A549 (cell line): ENCODE data around the gene CACUL1. TPM values are rescaled to one million over a fixed set of nuclear protein-coding genes. Genes with fewer than 3 reads are reported as not detected.

Experiments
- ATAC-seq, 2 experiments: fragments of 200-7000 bp in 1 of 2; fragments of >200 bp in 1 of 2; cut with Nextera tagmentation in 1 of 2; cut with Tn5 transposase in 1 of 2; 3 replicates each; pipeline versions ENCODE4 v1.8.0 to v1.9.1; 2018 to 2020; ENCODE audit warnings: mild to moderate bottlenecking in 1 of 2, moderate library complexity in 1 of 2
- CTCF ChIA-PET: fragments of 300-600 bp; sonication (Branson Sonifier 250); formaldehyde crosslinking; extraction: SDS; loops from one replicate; lab custom pipeline; 2021; ENCODE audit warnings: antibody characterized with exemption, inconsistent platforms; lab: Yijun Ruan, JAX
- POLR2A ChIA-PET: fragments of 350-600 bp; formaldehyde crosslinking; extraction: SDS; loops from one replicate; lab custom pipeline; 2021; ENCODE audit warnings: antibody characterized with exemption, inconsistent platforms; lab: Yijun Ruan, JAX
- DNase-seq, 2 experiments: peaks; one replicate each; pipeline versions ENCODE4 v3.0.0 to v3.0.0-alpha.2; 2011 to 2016; ENCODE audit warnings: low read depth in 1 of 2, low spot score in 1 of 2
- FAIRE-seq: peaks from 2 replicates; lab custom pipeline; 2011; peaks lifted over from hg19 to GRCh38; lab: Jason Lieb, UNC
- H3K27ac ChIP-seq, 2 experiments: fragments of >200 bp; sonication (Bioruptor Twin); formaldehyde crosslinking; 3 replicates each; pipeline ENCODE4 v1.5.1; 2016 to 2017
- H3K4me1 ChIP-seq: fragments of >200 bp; sonication (Bioruptor Twin); formaldehyde crosslinking; 3 replicates; pipeline ENCODE4 v1.6.1; 2016
- H3K4me2 ChIP-seq: fragments of >200 bp; sonication (Bioruptor Twin); formaldehyde crosslinking; 3 replicates; pipeline ENCODE4 v1.6.1; 2016
- H3K4me3 ChIP-seq: fragments of >200 bp; sonication (Bioruptor Twin); formaldehyde crosslinking; 3 replicates; pipeline ENCODE4 v1.5.1; 2016
- H3K9me3 ChIP-seq: fragments of >200 bp; sonication (Bioruptor Twin); formaldehyde crosslinking; 3 replicates; pipeline ENCODE4 v1.6.1; 2016
- CEBPB ChIP-seq, 2 experiments: fragments of >200 bp in 1 of 2; sonication (Bioruptor Twin) in 1 of 2; formaldehyde crosslinking in 1 of 2; IDR thresholded peaks; 2 replicates each; pipeline ENCODE4 v1.6.1; 2012 to 2016
- CHD2 ChIP-seq: fragments of 150-350 bp; IDR thresholded peaks from 2 replicates; pipeline ENCODE4 v1.6.1; 2014; ENCODE audit warnings: low read length; ENCODE audit not compliant: partially characterized antibody
- E2F6 ChIP-seq: IDR thresholded peaks from 2 replicates; pipeline ENCODE4 v1.6.1; 2012; ENCODE audit warnings: low read depth, borderline replicate concordance
- EP300 ChIP-seq, 2 experiments: fragments of >200 bp; sonication (Bioruptor Twin); formaldehyde crosslinking; IDR thresholded peaks; 2 replicates in 1 of 2; 3 replicates in 1 of 2; pipeline ENCODE4 v1.6.1; 2016 to 2017
- ESRRA ChIP-seq: fragments of 150-350 bp; IDR thresholded peaks from 2 replicates; pipeline ENCODE4 v1.6.1; 2014; ENCODE audit warnings: mild to moderate bottlenecking, low read length, borderline replicate concordance
- FOSB ChIP-seq: fragments of 250-450 bp; sonication (Bioruptor Pico); IDR thresholded peaks from 2 replicates; pipeline ENCODE4 v1.5.0; 2020; ENCODE audit warnings: mild to moderate bottlenecking, moderate library complexity
- FOSL2 ChIP-seq, 2 experiments: fragments of 450-650 bp in 1 of 2; fragments of >200 bp in 1 of 2; sonication (Bioruptor Twin) in 1 of 2; formaldehyde crosslinking; IDR thresholded peaks; 2 replicates each; pipeline versions ENCODE4 v1.5.0 to v1.6.1; 2016 to 2020; ENCODE audit warnings: mild to moderate bottlenecking in 1 of 2, moderate library complexity in 1 of 2
- HOXA7 ChIP-seq: fragments of 250-450 bp; sonication (Bioruptor Pico); IDR thresholded peaks from 2 replicates; pipeline ENCODE4 v1.5.0; 2020; ENCODE audit warnings: mild to moderate bottlenecking, moderate library complexity
- HOXB5 ChIP-seq: fragments of 250-450 bp; sonication (Bioruptor Pico); IDR thresholded peaks from 2 replicates; pipeline ENCODE4 v1.5.0; 2020; ENCODE audit warnings: mild to moderate bottlenecking, moderate library complexity
- JUN ChIP-seq, 2 experiments: fragments of >200 bp; sonication (Bioruptor Twin); formaldehyde crosslinking; IDR thresholded peaks; 2 replicates in 1 of 2; 3 replicates in 1 of 2; pipeline ENCODE4 v1.6.1; 2016 to 2017
- JUNB ChIP-seq: fragments of >200 bp; sonication (Bioruptor Twin); formaldehyde crosslinking; IDR thresholded peaks from 2 replicates; pipeline ENCODE4 v1.6.1; 2016
- KDM5A ChIP-seq: fragments of 200-600 bp; sonication (generic); IDR thresholded peaks from 2 replicates; pipeline ENCODE4 v1.6.1; 2016; ENCODE audit warnings: antibody characterized with exemption, mild to moderate bottlenecking
- MYC ChIP-seq: IDR thresholded peaks from 2 replicates; pipeline ENCODE4 v1.6.1; 2012; ENCODE audit warnings: mild to moderate bottlenecking, inconsistent platforms, low read length, improper control_type of control experiment, borderline replicate concordance
- NPAS2 ChIP-seq: fragments of 250-450 bp; sonication (Bioruptor Pico); IDR thresholded peaks from 2 replicates; pipeline ENCODE4 v1.8.0; 2022; ENCODE audit warnings: mild to moderate bottlenecking, moderate library complexity, borderline replicate concordance
- REST ChIP-seq: fragments of 200-600 bp; sonication (generic); IDR thresholded peaks from 2 replicates; pipeline ENCODE4 v1.6.1; 2016; ENCODE audit warnings: antibody characterized with exemption, mild to moderate bottlenecking, moderate library complexity
- RFX5 ChIP-seq: fragments of 450-650 bp; IDR thresholded peaks from 2 replicates; pipeline ENCODE4 v1.7.1; 2014; ENCODE audit warnings: antibody characterized with exemption, mild to moderate bottlenecking, moderate library complexity
- TP53 ChIP-seq: fragments of 250-450 bp; sonication (Bioruptor Pico); IDR thresholded peaks from 2 replicates; pipeline ENCODE4 v1.5.0; 2021; ENCODE audit warnings: mild to moderate bottlenecking, moderate library complexity
- ZNF302 ChIP-seq: fragments of 250-450 bp; sonication (Bioruptor Pico); IDR thresholded peaks from 2 replicates; pipeline ENCODE4 v1.9.0; 2021; ENCODE audit warnings: inconsistent platforms, mild to moderate bottlenecking, moderate library complexity
- WGBS: methylation state at CpG from one replicate; pipeline ENCODE4 v1.1.6; 2017; ENCODE audit errors: missing lambda C conversion rate; 5-methylcytosine and 5-hydroxymethylcytosine counted together
- polyA plus RNA-seq, 4 experiments: library from polyadenylated mRNA; depleted of rRNA in 3 of 4; stranded (reverse); fragments of >200 nt; fragmentation: RNase III in 1 of 4; extraction: RNeasy Plus Mini Kit Qiagen cat#74134 plus additional on column Dnase treatment in 1 of 4; gene quantifications; 2 replicates in 3 of 4; 3 replicates in 1 of 4; pipeline ENCODE4 v1.2.3, GENCODE V29; 2011 to 2017
- TF ChIP-seq, protein P1 (sequence below): fragments of 450-650 bp; IDR thresholded peaks from 2 replicates; pipeline ENCODE4 v1.6.1; 2014; ENCODE audit warnings: antibody characterized with exemption
- TF ChIP-seq, protein P2 (sequence below): fragments of 250-450 bp; sonication (Bioruptor Pico); IDR thresholded peaks from 2 replicates; pipeline ENCODE4 v1.5.0; 2020; ENCODE audit warnings: low read depth, mild to moderate bottlenecking, moderate library complexity
- TF ChIP-seq, protein P3 (sequence below): fragments of >200 bp; sonication (Bioruptor Twin); formaldehyde crosslinking; IDR thresholded peaks from 2 replicates; pipeline ENCODE4 v1.6.1; 2016

Gene CACUL1
- polyA plus RNA-seq, 2 of the 4 experiments (the other 2 are of a cell fraction), result 8.7 to 15.6 TPM

- CTCF ChIA-PET, result no interaction called here
- H3K4me2 ChIP-seq, result no peak overlapping the region
- FAIRE-seq (no peak), DNase-seq (no peak), ATAC-seq (no peak)
- 15% methylated on average over 4 of the region's 4 CpGs for WGBS
- no peak overlapping the region for H3K4me3 ChIP-seq
- POLR2A ChIA-PET, result no interaction called here
- TF ChIP-seq CHD2, result no peak
- TF ChIP-seq EP300 (IDR thresholded peaks at IDR 0.05), result no peak
- TF ChIP-seq, protein P1, sequence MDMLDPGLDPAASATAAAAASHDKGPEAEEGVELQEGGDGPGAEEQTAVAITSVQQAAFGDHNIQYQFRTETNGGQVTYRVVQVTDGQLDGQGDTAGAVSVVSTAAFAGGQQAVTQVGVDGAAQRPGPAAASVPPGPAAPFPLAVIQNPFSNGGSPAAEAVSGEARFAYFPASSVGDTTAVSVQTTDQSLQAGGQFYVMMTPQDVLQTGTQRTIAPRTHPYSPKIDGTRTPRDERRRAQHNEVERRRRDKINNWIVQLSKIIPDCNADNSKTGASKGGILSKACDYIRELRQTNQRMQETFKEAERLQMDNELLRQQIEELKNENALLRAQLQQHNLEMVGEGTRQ, result no peak
- no peak for TF ChIP-seq TP53 (CRISPR knock-in tag)
- no peak for TF ChIP-seq MYC
- TF ChIP-seq CEBPB (IDR thresholded peaks at IDR 0.05), result no peak
- TF ChIP-seq FOSB (CRISPR knock-in tag), result no peak
- no peak for TF ChIP-seq ESRRA
- TF ChIP-seq HOXB5, result no peak
- TF ChIP-seq NPAS2 (CRISPR knock-in tag), result no peak
- TF ChIP-seq, protein P2, sequence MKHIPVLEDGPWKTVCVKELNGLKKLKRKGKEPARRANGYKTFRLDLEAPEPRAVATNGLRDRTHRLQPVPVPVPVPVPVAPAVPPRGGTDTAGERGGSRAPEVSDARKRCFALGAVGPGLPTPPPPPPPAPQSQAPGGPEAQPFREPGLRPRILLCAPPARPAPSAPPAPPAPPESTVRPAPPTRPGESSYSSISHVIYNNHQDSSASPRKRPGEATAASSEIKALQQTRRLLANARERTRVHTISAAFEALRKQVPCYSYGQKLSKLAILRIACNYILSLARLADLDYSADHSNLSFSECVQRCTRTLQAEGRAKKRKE (CRISPR knock-in tag), result no peak
- no peak for TF ChIP-seq E2F6
- no peak for TF ChIP-seq HOXA7
- no peak for TF ChIP-seq KDM5A
- TF ChIP-seq JUNB, result no peak
- TF ChIP-seq JUN (IDR thresholded peaks at IDR 0.05), result no peak
- no peak for TF ChIP-seq FOSL2 (IDR thresholded peaks at IDR 0.05)
- no peak for TF ChIP-seq FOSL2 (CRISPR knock-in tag; IDR thresholded peaks at IDR 0.05)
- peaks cover 6% of the 10 kb centered on the region; the same call in 2 of the 3 replicates for H3K9me3 ChIP-seq
- H3K4me1 ChIP-seq, result no peaks in the 10 kb centered on the region
- no peak overlapping the region for H3K27ac ChIP-seq
Observed at GRCh38 chr10:118773041-118773440, 18.3 kb upstream of the CACUL1 start.

DNA sequence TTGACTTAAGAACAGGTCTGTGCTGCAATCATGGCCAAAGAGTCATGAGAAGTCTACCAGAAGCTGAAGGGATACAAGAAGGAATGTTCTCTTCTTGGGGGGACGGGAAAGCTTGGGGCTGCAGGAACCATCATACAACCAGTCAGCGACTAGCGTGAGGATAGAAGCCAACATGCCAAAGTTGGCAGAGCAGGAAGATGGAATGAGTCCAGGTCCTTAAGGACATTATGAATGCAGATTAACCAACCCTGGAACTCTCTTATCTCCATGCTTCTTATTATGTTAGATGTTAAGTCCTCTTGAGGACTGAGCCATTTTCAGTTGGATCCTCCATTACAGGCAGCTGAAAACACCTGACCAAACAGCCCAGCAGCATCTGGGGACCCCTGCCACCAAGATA, 17.2 kb upstream of the CACUL1 start:
- H3K4me2 ChIP-seq, result no peak overlapping the region
- FAIRE-seq (no peak), ATAC-seq (no peak), DNase-seq (no peak)
- ChIA-PET CTCF (no interaction called here), POLR2A (no interaction called here)
- WGBS, result 24% methylated on average over 3 of the region's 3 CpGs
- H3K9me3 ChIP-seq, result peaks cover 6% of the 10 kb centered on the region; the same call in 2 of the 3 replicates
- TF ChIP-seq RFX5, result no peak
- TF ChIP-seq CHD2, result no peak
- no peak for TF ChIP-seq ZNF302 (CRISPR knock-in tag)
- TF ChIP-seq, protein P3, sequence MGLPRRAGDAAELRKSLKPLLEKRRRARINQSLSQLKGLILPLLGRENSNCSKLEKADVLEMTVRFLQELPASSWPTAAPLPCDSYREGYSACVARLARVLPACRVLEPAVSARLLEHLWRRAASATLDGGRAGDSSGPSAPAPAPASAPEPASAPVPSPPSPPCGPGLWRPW, result no peak
- no peak for TF ChIP-seq REST
- TF ChIP-seq FOSB (CRISPR knock-in tag), result no peak
- H3K4me3 ChIP-seq, result no peak overlapping the region
- no peak overlapping the region for H3K27ac ChIP-seq
- H3K4me1 ChIP-seq, result no peaks in the 10 kb centered on the region
